GM12865 (cell line): Measurements from ENCODE around the gene FUBP3.

Experiments
- DNase-seq: peaks from one replicate; pipeline ENCODE4 v3.0.0; 2010; ENCODE audit warnings: low read depth
- H3K4me3 ChIP-seq: 2 replicates; pipeline ENCODE4 v1.5.1; 2011; ENCODE audit warnings: mild to moderate bottlenecking, low read depth, low read length, control low read depth
- CTCF ChIP-seq: IDR thresholded peaks from 2 replicates; pipeline ENCODE4 v1.5.1; 2011; ENCODE audit warnings: low read length, control low read depth, low read depth, inconsistent platforms; ENCODE audit not compliant: insufficient read depth; ENCODE audit errors: missing control alignments

FUBP3 gene

DNA sequence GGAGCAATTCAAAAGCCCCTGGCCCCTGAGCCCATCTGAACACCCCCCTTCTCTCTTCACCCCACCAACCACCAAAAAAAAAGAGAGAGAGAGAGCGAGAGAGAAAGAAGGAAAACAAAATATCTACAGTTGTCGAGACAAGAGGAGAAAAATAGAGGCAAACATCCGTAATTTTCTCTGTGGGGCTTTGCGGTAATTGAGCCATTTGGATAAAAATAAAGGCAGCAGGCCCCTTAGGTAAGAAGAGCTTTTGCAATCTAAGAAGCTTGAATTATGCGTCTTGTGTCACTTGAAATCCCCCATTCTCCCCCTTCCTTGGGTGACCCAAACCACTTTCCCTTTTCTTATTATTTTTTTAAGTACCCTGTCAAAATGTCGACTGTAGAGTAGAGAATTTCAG lies 35.5 kb upstream of the FUBP3 start:
- DNase-seq = no peak
- no peak overlapping the region for H3K4me3 ChIP-seq
- no peak for TF ChIP-seq CTCF

GRCh38 chr9:130544364-130544763 lies 35.0 kb upstream of the FUBP3 start:
- DNase-seq = no peak
- no peak for TF ChIP-seq CTCF
- H3K4me3 ChIP-seq = no peak overlapping the region

DNA sequence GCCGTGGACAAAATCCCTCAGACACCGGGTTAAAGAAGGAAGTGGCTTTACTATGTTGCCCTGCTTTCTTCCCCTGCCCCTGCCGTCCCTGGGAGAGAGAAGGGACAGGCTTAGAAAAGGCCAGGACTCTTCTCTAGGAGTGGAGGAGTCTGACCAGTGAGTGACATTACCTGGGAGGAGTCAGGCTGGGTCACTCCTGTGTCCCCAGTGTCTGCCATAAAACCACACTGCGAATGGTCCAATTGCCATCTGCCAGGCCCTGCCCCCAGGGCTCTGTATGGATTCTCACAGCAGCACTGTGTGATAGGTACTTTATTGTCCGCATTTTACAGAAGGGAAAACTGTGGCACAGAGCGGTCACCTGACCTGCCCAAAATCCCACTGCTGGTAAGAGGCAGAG lies 31.3 kb upstream of the FUBP3 start:
- no peak overlapping the region for H3K4me3 ChIP-seq
- no peak for TF ChIP-seq CTCF
- DNase-seq = no peak

DNA sequence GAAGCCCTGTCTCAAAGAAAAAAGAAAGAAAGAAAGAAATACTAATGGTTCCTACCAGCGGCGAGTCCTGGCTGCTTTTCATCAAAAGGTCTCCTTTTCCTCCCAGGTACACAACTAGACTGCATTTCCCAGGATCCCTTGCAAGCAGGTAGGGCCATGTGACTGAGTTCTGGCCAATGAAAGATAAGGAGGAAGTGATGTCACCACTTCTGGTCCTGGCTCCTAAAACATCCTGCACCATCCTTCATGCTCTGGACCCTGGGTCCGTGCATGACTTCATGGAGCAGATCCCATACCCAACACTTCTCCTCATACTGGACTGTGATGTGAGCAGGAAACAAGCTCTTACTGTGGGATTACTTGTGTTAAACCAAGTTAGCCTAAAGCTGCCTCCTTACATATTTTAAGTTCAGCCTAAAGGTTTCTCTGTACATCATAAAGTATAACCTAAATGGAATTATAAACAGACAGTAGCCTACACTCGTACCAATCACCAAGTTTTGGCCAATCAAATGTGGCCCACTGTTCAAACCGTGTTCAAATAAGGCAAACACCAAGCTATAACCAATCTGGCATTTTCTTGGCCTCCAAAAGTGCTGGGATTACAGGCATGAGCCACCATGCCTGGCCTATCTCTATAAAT lies 30.2 kb upstream of the FUBP3 start:
- DNase-seq = peak; percentile 16
- H3K4me3 ChIP-seq = no peak overlapping the region

DNA sequence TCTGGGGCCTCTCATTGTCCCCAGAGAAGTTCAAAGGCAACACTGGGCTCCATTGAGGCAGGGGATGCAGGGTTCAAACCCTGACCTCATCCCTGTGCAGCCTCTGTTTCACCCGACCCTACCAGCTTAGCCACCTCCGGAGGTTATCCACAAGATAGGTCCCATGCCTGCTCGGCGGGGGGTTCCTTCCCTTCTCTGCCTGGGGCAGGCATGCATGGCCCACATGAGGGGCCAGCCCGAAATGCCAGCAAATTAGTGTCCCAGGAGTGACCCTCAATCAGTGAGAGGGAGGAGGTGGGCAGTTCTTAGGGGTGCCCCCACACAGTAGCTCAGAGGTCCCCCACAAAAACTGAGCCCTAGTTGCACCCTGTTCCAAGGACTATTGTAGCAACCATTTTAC lies 24.8 kb upstream of the FUBP3 start:
- no peak overlapping the region for H3K4me3 ChIP-seq
- TF ChIP-seq CTCF = no peak
- no peak for DNase-seq

More for the DNA sequence above, 30.2 kb upstream of the FUBP3 start:
- no peak for TF ChIP-seq CTCF

- no peak for TF ChIP-seq CTCF
- no peak for DNase-seq
- no peak overlapping the region for H3K4me3 ChIP-seq
These were observed 24.3 kb upstream of the FUBP3 start for GRCh38 chr9:130555061-130555460.

GRCh38 chr9:130555968-130556367 lies 23.4 kb upstream of the FUBP3 start:
- H3K4me3 ChIP-seq = no peak overlapping the region
- no peak for TF ChIP-seq CTCF
- no peak for DNase-seq
